ENCODE measurements around the gene SCG2.

DNA sequence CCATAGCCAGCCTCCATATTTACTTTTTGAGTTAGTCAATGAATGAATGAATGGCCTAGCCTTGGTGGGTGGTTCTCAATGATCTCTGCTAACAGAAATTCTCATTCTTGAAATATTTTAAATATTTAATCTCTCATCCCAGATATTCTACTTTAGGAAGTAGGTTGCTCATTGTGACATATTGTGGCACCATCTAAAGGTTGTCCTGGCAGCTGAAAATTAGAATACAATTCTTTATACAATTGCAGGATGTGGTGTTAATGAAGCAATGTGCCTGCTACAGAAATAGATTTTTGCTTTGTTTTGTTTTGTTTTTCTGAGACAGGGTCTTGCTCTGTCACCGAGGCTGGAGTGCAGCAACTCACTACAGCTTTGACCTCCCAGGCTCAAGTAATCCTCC is 35.8 kb downstream of the SCG2 start:
- TF ChIP-seq CTCF (IDR thresholded peaks at IDR 0.05) (no peak), ZFX (IDR thresholded peaks at IDR 0.05; ENCODE audit: borderline replicate concordance) (no peak)
